ENCODE results near the gene TACSTD2. TPM values are rescaled to one million over a fixed set of nuclear protein-coding genes. Genes with fewer than 3 reads are reported as not detected.

TACSTD2 gene
- total and polyA plus RNA-seq, 4 donors, result 0.11 to 0.47 (median 0.23) TPM

GRCh38 chr1:58581641-58582040 is 4.6 kb upstream of the TACSTD2 start:
- no peak for DNase-seq (ENCODE audit: low read depth in 4 of 6, low spot score in 6 of 6)
- H3K27ac ChIP-seq (ENCODE audit: low read depth, low read length), result no peak overlapping the region
- no CpG with 5 or more reads among the region's 2 CpGs for WGBS (ENCODE audit: insufficient coverage)

GRCh38 chr1:58580186-58580585 is 3.1 kb upstream of the TACSTD2 start:
- Histone ChIP-seq H3K9me3 (ENCODE audit: control insufficient read depth, insufficient read depth, low read length) (no peaks in the 10 kb centered on the region), H3K36me3 (ENCODE audit: control insufficient read depth, insufficient read depth, low read length) (no peaks in the 10 kb centered on the region), H3K27me3 (ENCODE audit: control insufficient read depth, insufficient read depth, low read length) (peaks cover 22% of the 10 kb centered on the region), H3K4me3 (ENCODE audit: low read depth, low read length) (no peak overlapping the region), H3K27ac (ENCODE audit: low read depth, low read length) (no peak overlapping the region), H3K4me1 (ENCODE audit: control insufficient read depth, insufficient read depth, low read length) (peaks cover 15% of the 10 kb centered on the region)
- WGBS (ENCODE audit: insufficient coverage), result no CpG with 5 or more reads among the region's 1 CpG
- DNase-seq (ENCODE audit: low read depth in 4 of 6, low spot score in 6 of 6), result peak in 2 of 6 donors; percentile 28 to 44

More at GRCh38 chr1:58581641-58582040, 4.6 kb upstream of the TACSTD2 start:
- no peaks in the 10 kb centered on the region for H3K9me3 ChIP-seq (ENCODE audit: control insufficient read depth, insufficient read depth, low read length)
- no peaks in the 10 kb centered on the region for H3K36me3 ChIP-seq (ENCODE audit: control insufficient read depth, insufficient read depth, low read length)
- peaks cover 11% of the 10 kb centered on the region for H3K27me3 ChIP-seq (ENCODE audit: control insufficient read depth, insufficient read depth, low read length)
- H3K4me1 ChIP-seq (ENCODE audit: control insufficient read depth, insufficient read depth, low read length), result peaks cover 7% of the 10 kb centered on the region
- no peak overlapping the region for H3K4me3 ChIP-seq (ENCODE audit: low read depth, low read length)

- peak in 1 of 6 donors; percentile 7 for DNase-seq (ENCODE audit: low read depth in 4 of 6, low spot score in 6 of 6)
- Histone ChIP-seq H3K9me3 (ENCODE audit: control insufficient read depth, insufficient read depth, low read length) (no peaks in the 10 kb centered on the region), H3K4me3 (ENCODE audit: low read depth, low read length) (no peak overlapping the region), H3K27me3 (ENCODE audit: control insufficient read depth, insufficient read depth, low read length) (peaks cover 42% of the 10 kb centered on the region), H3K36me3 (ENCODE audit: control insufficient read depth, insufficient read depth, low read length) (no peaks in the 10 kb centered on the region), H3K27ac (ENCODE audit: low read depth, low read length) (no peak overlapping the region), H3K4me1 (ENCODE audit: control insufficient read depth, insufficient read depth, low read length) (peaks cover 15% of the 10 kb centered on the region)
- 0% methylated on average over 1 of the region's 3 CpGs for WGBS (ENCODE audit: insufficient coverage)
These were observed 590 bp upstream of the TACSTD2 start for GRCh38 chr1:58577654-58578030.

- Histone ChIP-seq H3K4me3 (ENCODE audit: low read depth, low read length) (peak overlapping the region; percentile 21), H3K27ac (ENCODE audit: low read depth, low read length) (no peak overlapping the region), H3K27me3 (ENCODE audit: control insufficient read depth, insufficient read depth, low read length) (peaks cover 42% of the 10 kb centered on the region), H3K9me3 (ENCODE audit: control insufficient read depth, insufficient read depth, low read length) (no peaks in the 10 kb centered on the region), H3K36me3 (ENCODE audit: control insufficient read depth, insufficient read depth, low read length) (no peaks in the 10 kb centered on the region), H3K4me1 (ENCODE audit: control insufficient read depth, insufficient read depth, low read length) (peaks cover 15% of the 10 kb centered on the region)
- peak in 2 of 6 donors; percentile 30 to 60 for DNase-seq (ENCODE audit: low read depth in 4 of 6, low spot score in 6 of 6)
- 9% methylated on average over 43 of the region's 43 CpGs for WGBS (ENCODE audit: insufficient coverage)
These were observed 726 bp downstream of the TACSTD2 start for GRCh38 chr1:58576325-58576726.

GRCh38 chr1:58575551-58576324 is 1.3 kb downstream of the TACSTD2 start:
- Histone ChIP-seq H3K4me1 (ENCODE audit: control insufficient read depth, insufficient read depth, low read length) (peaks cover 17% of the 10 kb centered on the region), H3K9me3 (ENCODE audit: control insufficient read depth, insufficient read depth, low read length) (no peaks in the 10 kb centered on the region), H3K36me3 (ENCODE audit: control insufficient read depth, insufficient read depth, low read length) (no peaks in the 10 kb centered on the region), H3K27me3 (ENCODE audit: control insufficient read depth, insufficient read depth, low read length) (peaks cover 42% of the 10 kb centered on the region), H3K4me3 (ENCODE audit: low read depth, low read length) (peak overlapping the region; percentile 21), H3K27ac (ENCODE audit: low read depth, low read length) (no peak overlapping the region)
- WGBS (ENCODE audit: insufficient coverage), result 27% methylated on average over 27 of the region's 32 CpGs
- DNase-seq (ENCODE audit: low read depth in 4 of 6, low spot score in 6 of 6), result peak in 1 of 6 donors; percentile 61

GRCh38 chr1:58574816-58575215 is 2.2 kb downstream of the TACSTD2 start:
- peaks cover 42% of the 10 kb centered on the region for H3K27me3 ChIP-seq (ENCODE audit: control insufficient read depth, insufficient read depth, low read length)
- DNase-seq (ENCODE audit: low read depth in 4 of 6, low spot score in 6 of 6), result no peak
- WGBS (ENCODE audit: insufficient coverage), result 83% methylated on average over 2 of the region's 2 CpGs

GRCh38 chr1:58573705-58574591 is 3.1 kb downstream of the TACSTD2 start:
- Histone ChIP-seq H3K27me3 (ENCODE audit: control insufficient read depth, insufficient read depth, low read length) (peaks cover 42% of the 10 kb centered on the region), H3K4me3 (ENCODE audit: low read depth, low read length) (no peak overlapping the region)
- WGBS (ENCODE audit: insufficient coverage), result 31% methylated on average over 2 of the region's 4 CpGs

More at GRCh38 chr1:58574816-58575215, 2.2 kb downstream of the TACSTD2 start:
- Histone ChIP-seq H3K27ac (ENCODE audit: low read depth, low read length) (no peak overlapping the region), H3K9me3 (ENCODE audit: control insufficient read depth, insufficient read depth, low read length) (no peaks in the 10 kb centered on the region), H3K4me3 (ENCODE audit: low read depth, low read length) (no peak overlapping the region), H3K36me3 (ENCODE audit: control insufficient read depth, insufficient read depth, low read length) (no peaks in the 10 kb centered on the region), H3K4me1 (ENCODE audit: control insufficient read depth, insufficient read depth, low read length) (peaks cover 18% of the 10 kb centered on the region)

GRCh38 chr1:58573138-58573537 is 3.9 kb downstream of the TACSTD2 start:
- no CpG with 5 or more reads among the region's 2 CpGs for WGBS (ENCODE audit: insufficient coverage)
- H3K27ac ChIP-seq (ENCODE audit: low read depth, low read length), result no peak overlapping the region
- peaks cover 18% of the 10 kb centered on the region for H3K4me1 ChIP-seq (ENCODE audit: control insufficient read depth, insufficient read depth, low read length)
- H3K27me3 ChIP-seq (ENCODE audit: control insufficient read depth, insufficient read depth, low read length), result peaks cover 42% of the 10 kb centered on the region
- no peaks in the 10 kb centered on the region for H3K9me3 ChIP-seq (ENCODE audit: control insufficient read depth, insufficient read depth, low read length)
- no peak for DNase-seq (ENCODE audit: low read depth in 4 of 6, low spot score in 6 of 6)
- H3K4me3 ChIP-seq (ENCODE audit: low read depth, low read length), result no peak overlapping the region
- no peaks in the 10 kb centered on the region for H3K36me3 ChIP-seq (ENCODE audit: control insufficient read depth, insufficient read depth, low read length)

More at GRCh38 chr1:58573705-58574591, 3.1 kb downstream of the TACSTD2 start:
- Histone ChIP-seq H3K9me3 (ENCODE audit: control insufficient read depth, insufficient read depth, low read length) (no peaks in the 10 kb centered on the region), H3K27ac (ENCODE audit: low read depth, low read length) (no peak overlapping the region), H3K36me3 (ENCODE audit: control insufficient read depth, insufficient read depth, low read length) (no peaks in the 10 kb centered on the region), H3K4me1 (ENCODE audit: control insufficient read depth, insufficient read depth, low read length) (peaks cover 18% of the 10 kb centered on the region)
- DNase-seq (ENCODE audit: low read depth in 4 of 6, low spot score in 6 of 6), result no peak

- peaks cover 40% of the 10 kb centered on the region for H3K27me3 ChIP-seq (ENCODE audit: control insufficient read depth, insufficient read depth, low read length)
- 71% methylated on average over 2 of the region's 2 CpGs for WGBS (ENCODE audit: insufficient coverage)
- H3K27ac ChIP-seq (ENCODE audit: low read depth, low read length), result no peak overlapping the region
These were observed 4.4 kb downstream of the TACSTD2 start for GRCh38 chr1:58572690-58573089.

More at GRCh38 chr1:58572690-58573089, 4.4 kb downstream of the TACSTD2 start:
- H3K4me1 ChIP-seq (ENCODE audit: control insufficient read depth, insufficient read depth, low read length), result peaks cover 18% of the 10 kb centered on the region
- no peaks in the 10 kb centered on the region for H3K36me3 ChIP-seq (ENCODE audit: control insufficient read depth, insufficient read depth, low read length)
- H3K9me3 ChIP-seq (ENCODE audit: control insufficient read depth, insufficient read depth, low read length), result no peaks in the 10 kb centered on the region
- H3K4me3 ChIP-seq (ENCODE audit: low read depth, low read length), result no peak overlapping the region
- no peak for DNase-seq (ENCODE audit: low read depth in 4 of 6, low spot score in 6 of 6)

All from spinal cord (tissue), 10 donors.